ENCODE results near the gene PDCD1.

DNA sequence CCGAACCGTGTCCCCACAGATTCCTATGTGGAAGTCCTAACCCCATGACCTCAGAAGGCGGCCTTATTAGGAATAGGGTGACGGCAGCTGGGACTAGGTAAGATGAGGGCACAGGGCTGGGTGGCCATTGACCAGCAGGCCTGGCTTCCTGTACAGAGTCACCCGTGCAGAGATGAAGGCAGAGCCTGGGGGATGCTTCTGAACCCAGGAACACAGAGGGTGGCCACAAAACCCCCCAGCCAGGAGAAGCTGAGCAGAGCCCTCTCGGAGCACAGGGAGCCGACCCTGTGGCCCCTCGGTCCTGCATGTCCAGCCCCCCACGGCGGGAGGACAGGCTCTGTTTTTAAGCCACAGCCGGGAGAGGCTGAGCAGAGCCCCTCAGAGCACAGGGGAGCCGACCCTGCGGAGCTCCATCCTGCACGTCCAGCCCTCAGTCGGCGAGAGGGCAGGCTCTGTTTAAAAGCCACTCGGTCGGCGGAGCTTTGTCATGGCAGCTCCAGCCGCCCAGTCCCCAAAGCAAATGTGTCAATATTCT lies 2.7 kb downstream of the PDCD1 start:
- TF ChIP-seq CTCF (IDR thresholded peaks at IDR 0.05): no peak
- TF ChIP-seq POLR2A (IDR thresholded peaks at IDR 0.05): no peak

Measured in esophagus squamous epithelium (tissue), 4 donors.